Measurements from ENCODE around the gene OTUB2.

DNA sequence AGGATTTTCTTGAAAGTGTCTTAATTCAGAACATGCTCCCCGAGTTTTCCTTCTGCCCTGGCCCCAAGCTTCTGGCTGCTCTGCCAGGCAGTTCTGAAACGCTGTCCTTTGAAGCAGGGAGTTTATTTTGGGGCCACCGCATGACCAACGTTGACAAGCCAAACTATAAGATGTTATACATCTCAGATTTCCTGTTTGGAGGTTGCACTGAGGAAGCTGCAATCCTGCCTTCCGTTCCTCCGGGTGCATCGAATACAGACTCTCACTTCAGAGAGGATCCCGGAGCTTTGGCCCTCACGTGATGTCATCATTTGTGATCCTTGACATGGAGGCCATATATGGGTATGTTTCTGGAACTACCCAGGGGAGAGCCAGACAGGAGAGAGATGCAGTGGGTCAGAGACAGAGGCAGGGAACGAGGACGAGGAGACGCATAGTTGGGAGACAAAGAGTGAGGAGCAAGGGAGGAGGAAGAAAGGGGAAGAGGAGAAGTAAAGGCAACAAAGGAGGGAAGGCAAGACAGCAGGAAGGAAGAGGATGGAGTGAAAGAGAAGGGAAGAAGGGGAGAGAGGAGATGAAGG lies 49.6 kb upstream of the OTUB2 start, which contains the start of gene ASB2:
- TF ChIP-seq, protein P1, sequence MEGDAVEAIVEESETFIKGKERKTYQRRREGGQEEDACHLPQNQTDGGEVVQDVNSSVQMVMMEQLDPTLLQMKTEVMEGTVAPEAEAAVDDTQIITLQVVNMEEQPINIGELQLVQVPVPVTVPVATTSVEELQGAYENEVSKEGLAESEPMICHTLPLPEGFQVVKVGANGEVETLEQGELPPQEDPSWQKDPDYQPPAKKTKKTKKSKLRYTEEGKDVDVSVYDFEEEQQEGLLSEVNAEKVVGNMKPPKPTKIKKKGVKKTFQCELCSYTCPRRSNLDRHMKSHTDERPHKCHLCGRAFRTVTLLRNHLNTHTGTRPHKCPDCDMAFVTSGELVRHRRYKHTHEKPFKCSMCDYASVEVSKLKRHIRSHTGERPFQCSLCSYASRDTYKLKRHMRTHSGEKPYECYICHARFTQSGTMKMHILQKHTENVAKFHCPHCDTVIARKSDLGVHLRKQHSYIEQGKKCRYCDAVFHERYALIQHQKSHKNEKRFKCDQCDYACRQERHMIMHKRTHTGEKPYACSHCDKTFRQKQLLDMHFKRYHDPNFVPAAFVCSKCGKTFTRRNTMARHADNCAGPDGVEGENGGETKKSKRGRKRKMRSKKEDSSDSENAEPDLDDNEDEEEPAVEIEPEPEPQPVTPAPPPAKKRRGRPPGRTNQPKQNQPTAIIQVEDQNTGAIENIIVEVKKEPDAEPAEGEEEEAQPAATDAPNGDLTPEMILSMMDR (IDR thresholded peaks at IDR 0.05): no peak
- no peak for TF ChIP-seq EZH2phosphoT487 (IDR thresholded peaks at IDR 0.05)
- no peak for TF ChIP-seq EZH2 (IDR thresholded peaks at IDR 0.05)
